C4-2B (cell line): ENCODE measurements around the gene GSK3A.

ENCODE experiments used
- H3K27ac ChIP-seq: fragments of 450-650 bp; 2 replicates; pipeline ENCODE4 v1.5.1; 2017
- ZFX ChIP-seq: fragments of 450-650 bp; IDR thresholded peaks from 2 replicates; pipeline ENCODE4 v1.6.1; 2017
- TF ChIP-seq, protein P1 (sequence below): fragments of 450-650 bp; conservative IDR thresholded peaks from 2 replicates; pipeline ENCODE4 v1.5.1; 2017; ENCODE audit warnings: mild to moderate bottlenecking

The GSK3A gene

DNA sequence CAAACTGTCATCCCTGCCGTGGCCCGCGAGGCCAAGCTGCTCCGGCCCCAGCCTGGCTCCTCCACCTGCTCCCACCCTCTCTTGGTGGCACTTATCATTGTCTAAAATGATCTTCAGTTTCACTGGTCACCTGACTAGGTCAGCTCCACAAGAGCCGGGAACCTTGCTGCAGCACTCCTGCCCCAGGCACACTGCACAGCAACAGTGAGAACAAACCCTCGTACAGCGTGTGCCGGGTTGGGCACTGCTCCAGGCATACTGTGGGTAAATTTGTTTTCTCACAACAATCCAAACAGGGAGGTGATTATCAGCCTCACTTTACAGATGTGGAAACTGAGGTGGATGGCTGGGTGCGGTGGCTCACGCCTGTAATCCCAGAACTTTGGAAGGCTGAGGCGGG is 33.8 kb downstream of the GSK3A start:
- no peak overlapping the region for H3K27ac ChIP-seq
- TF ChIP-seq, protein P1, sequence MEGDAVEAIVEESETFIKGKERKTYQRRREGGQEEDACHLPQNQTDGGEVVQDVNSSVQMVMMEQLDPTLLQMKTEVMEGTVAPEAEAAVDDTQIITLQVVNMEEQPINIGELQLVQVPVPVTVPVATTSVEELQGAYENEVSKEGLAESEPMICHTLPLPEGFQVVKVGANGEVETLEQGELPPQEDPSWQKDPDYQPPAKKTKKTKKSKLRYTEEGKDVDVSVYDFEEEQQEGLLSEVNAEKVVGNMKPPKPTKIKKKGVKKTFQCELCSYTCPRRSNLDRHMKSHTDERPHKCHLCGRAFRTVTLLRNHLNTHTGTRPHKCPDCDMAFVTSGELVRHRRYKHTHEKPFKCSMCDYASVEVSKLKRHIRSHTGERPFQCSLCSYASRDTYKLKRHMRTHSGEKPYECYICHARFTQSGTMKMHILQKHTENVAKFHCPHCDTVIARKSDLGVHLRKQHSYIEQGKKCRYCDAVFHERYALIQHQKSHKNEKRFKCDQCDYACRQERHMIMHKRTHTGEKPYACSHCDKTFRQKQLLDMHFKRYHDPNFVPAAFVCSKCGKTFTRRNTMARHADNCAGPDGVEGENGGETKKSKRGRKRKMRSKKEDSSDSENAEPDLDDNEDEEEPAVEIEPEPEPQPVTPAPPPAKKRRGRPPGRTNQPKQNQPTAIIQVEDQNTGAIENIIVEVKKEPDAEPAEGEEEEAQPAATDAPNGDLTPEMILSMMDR, result no peak
- no peak for TF ChIP-seq ZFX

GRCh38 chr19:42207767-42208271 is 34.6 kb downstream of the GSK3A start:
- TF ChIP-seq ZFX, result no peak
- TF ChIP-seq, protein P1, result no peak
- no peak overlapping the region for H3K27ac ChIP-seq

DNA sequence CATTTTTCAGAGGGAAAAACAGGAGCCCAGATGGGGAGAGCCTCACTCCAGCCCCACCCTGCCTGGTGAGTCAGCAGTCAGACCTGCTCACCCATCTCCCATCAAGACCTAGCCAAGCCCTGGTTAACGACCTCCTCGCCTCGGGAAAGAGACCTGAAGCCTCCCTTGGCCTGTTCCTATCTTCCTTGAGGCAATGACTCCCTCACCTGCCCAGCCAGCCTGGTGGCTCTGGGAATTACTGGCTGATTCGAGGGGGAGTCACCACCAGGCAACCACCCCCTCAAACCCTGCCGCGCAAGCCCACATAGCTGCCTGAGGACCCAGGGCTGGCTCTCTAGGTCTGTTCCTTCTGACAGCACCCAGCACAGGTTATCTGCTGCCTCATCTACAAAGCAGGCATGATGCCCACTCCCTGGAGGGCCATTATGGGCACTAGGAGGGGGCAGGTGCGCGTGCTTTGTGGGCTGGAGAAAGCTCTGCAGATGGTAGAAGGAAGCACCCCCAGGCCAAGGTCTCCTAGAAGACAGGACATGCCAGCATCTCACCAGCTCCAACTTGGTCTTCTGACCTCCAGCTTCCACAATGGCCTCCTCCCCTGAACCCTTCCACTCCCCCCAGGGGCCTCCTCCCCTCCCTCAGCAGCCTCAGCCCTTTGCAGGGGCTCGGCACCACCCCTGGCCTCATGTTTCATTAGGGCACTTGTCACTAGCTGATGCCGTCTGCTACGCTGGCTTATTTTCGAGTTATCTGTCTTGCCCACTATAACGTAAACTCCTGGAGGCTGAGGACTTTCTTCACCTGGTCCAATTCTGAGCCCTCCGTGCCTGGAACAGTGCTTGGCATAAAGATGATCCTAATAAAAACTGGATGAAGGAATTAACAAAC is 35.3 kb downstream of the GSK3A start:
- TF ChIP-seq, protein P1, result no peak
- no peak for TF ChIP-seq ZFX
- no peak overlapping the region for H3K27ac ChIP-seq

DNA sequence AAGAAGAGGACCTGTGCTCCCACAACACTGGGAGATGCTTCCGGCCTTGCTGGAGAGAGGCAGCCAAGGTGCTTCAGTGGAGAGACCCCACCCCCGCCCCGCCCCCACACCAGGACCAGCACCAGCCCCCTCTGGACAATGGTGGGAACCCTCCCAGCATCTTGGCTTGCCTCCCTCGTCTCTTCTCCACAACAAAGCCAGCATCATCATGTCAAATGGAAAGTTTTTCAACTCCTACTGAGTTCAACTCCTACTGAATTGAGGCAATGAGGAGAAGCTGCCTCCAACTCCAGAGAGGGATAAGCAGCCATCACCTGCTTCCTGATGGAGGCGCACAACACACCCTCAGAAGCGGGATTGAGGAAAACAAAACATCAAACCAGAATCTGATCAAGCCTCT is 37.7 kb downstream of the GSK3A start:
- H3K27ac ChIP-seq, result no peak overlapping the region
- TF ChIP-seq ZFX, result no peak
- TF ChIP-seq, protein P1, result no peak

DNA sequence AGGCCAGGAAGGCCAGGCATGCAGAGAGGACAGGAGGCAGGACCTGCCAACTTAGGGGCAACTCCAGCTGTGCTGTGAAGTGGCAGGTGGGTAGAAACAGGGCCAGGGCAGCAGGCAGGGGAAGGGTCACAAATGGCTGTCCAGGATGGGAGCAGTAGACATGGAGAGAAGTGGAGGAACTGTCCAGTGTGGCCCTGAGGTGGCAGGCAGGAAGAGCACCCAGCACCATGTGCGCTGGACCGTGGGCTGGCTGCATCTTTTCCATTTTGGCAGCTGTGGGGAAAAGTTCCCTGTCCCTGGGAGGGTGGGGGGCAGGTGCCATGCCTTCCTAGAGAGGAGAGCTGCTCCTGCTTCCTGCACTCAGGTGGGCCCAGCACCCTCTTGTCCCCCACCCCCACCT is 38.7 kb downstream of the GSK3A start:
- H3K27ac ChIP-seq, result no peak overlapping the region
- TF ChIP-seq ZFX, result no peak
- TF ChIP-seq, protein P1, result no peak

- H3K27ac ChIP-seq, result no peak overlapping the region
- TF ChIP-seq ZFX, result no peak
- TF ChIP-seq, protein P1, result no peak
Observed at GRCh38 chr19:42202290-42202880, 40.0 kb downstream of the GSK3A start.
